HK-2 (cell line): ENCODE results near the gene NPAT.
"Not testable (repeated sequence)": the region's sequence is repeated elsewhere in the genome, so short reads cannot be mapped to it uniquely, and the experiment has no call there.

ENCODE experiments used
- DNase-seq: peaks from one replicate; pipeline ENCODE4 v3.0.0-alpha.2; 2018; ENCODE audit not compliant: unreplicated experiment

NPAT gene

GRCh38 chr11:108218912-108219783 lies 3.3 kb downstream of the NPAT start:
- DNase-seq = no peak

GRCh38 chr11:108218455-108218854 lies 4.0 kb downstream of the NPAT start:
- no peak for DNase-seq

GRCh38 chr11:108216988-108217387 lies 5.5 kb downstream of the NPAT start:
- no peak for DNase-seq

GRCh38 chr11:108213784-108214183 lies 8.7 kb downstream of the NPAT start:
- DNase-seq = no peak

- DNase-seq = no peak
These were observed 12.0 kb downstream of the NPAT start for GRCh38 chr11:108210441-108210840.

GRCh38 chr11:108207683-108208060 lies 14.8 kb downstream of the NPAT start:
- DNase-seq = no peak

- DNase-seq = no peak
These were observed 15.3 kb downstream of the NPAT start for GRCh38 chr11:108206969-108207682.

GRCh38 chr11:108206171-108206570 lies 16.3 kb downstream of the NPAT start:
- no peak for DNase-seq

- no peak for DNase-seq
These were observed 17.4 kb downstream of the NPAT start for GRCh38 chr11:108204929-108205499.

- DNase-seq = no peak
These were observed 18.1 kb downstream of the NPAT start for GRCh38 chr11:108204376-108204775.

- no peak for DNase-seq
These were observed 19.4 kb downstream of the NPAT start for GRCh38 chr11:108203075-108203474.

GRCh38 chr11:108199446-108200321 lies 22.8 kb downstream of the NPAT start:
- no peak for DNase-seq

GRCh38 chr11:108198833-108199232 lies 23.6 kb downstream of the NPAT start:
- no peak for DNase-seq

GRCh38 chr11:108197351-108197750 lies 25.1 kb downstream of the NPAT start:
- no peak for DNase-seq

- no peak for DNase-seq
These were observed 25.5 kb downstream of the NPAT start for GRCh38 chr11:108196901-108197300.

- no peak for DNase-seq
These were observed 28.7 kb downstream of the NPAT start for GRCh38 chr11:108193725-108194124.

GRCh38 chr11:108177570-108177969 lies 44.9 kb downstream of the NPAT start:
- no peak for DNase-seq

- DNase-seq = no peak
These were observed 52.3 kb downstream of the NPAT start for GRCh38 chr11:108170184-108170583.

- DNase-seq = no peak
These were observed 54.8 kb downstream of the NPAT start for GRCh38 chr11:108167624-108168023.

- not testable (repeated sequence) for DNase-seq
These were observed 59.6 kb downstream of the NPAT start for GRCh38 chr11:108162878-108163277.

GRCh38 chr11:108160970-108161566 lies 61.4 kb downstream of the NPAT start:
- no peak for DNase-seq
